Activated T-helper 17 cell treated with anti-CD3 and anti-CD28 coated beads, Interleukin-2, amount 50 U/mL, for 72 hours (primary cell): ENCODE data around the gene ZNF106. TPM values are rescaled to one million over a fixed set of nuclear protein-coding genes. Genes with fewer than 3 reads are reported as not detected.

Experiments
- ATAC-seq: fragments of 150-1000 bp; cut with Tn5 transposase; replicated peaks from 2 replicates; pipeline ENCODE4 v1.10.0; 2021; ENCODE audit warnings: mild to moderate bottlenecking, moderate library complexity
- H3K27ac Mint-ChIP-seq: one replicate; pipeline ENCODE4 v1.8.0; 2022; ENCODE audit warnings: mixed read lengths
- H3K27me3 Mint-ChIP-seq: one replicate; pipeline ENCODE4 v1.8.0; 2022; ENCODE audit warnings: mixed read lengths
- H3K36me3 Mint-ChIP-seq: one replicate; pipeline ENCODE4 v1.8.0; 2022; ENCODE audit warnings: low read depth, mild to moderate bottlenecking, mixed read lengths
- H3K4me1 Mint-ChIP-seq: one replicate; pipeline ENCODE4 v1.8.0; 2022; ENCODE audit warnings: mixed read lengths
- H3K4me3 Mint-ChIP-seq: one replicate; pipeline ENCODE4 v1.8.0; 2022; ENCODE audit warnings: mild to moderate bottlenecking, mixed read lengths
- H3K9me3 Mint-ChIP-seq: one replicate; pipeline ENCODE4 v1.8.0; 2022; ENCODE audit warnings: mixed read lengths
- total RNA-seq, 2 donors: library from RNA; stranded (reverse); gene quantifications; one replicate each; pipeline ENCODE4 v1.2.3, GENCODE V29; 2022

ZNF106 gene
- 10 to 100 TPM; 55.1 to 58.1 TPM for total RNA-seq

DNA sequence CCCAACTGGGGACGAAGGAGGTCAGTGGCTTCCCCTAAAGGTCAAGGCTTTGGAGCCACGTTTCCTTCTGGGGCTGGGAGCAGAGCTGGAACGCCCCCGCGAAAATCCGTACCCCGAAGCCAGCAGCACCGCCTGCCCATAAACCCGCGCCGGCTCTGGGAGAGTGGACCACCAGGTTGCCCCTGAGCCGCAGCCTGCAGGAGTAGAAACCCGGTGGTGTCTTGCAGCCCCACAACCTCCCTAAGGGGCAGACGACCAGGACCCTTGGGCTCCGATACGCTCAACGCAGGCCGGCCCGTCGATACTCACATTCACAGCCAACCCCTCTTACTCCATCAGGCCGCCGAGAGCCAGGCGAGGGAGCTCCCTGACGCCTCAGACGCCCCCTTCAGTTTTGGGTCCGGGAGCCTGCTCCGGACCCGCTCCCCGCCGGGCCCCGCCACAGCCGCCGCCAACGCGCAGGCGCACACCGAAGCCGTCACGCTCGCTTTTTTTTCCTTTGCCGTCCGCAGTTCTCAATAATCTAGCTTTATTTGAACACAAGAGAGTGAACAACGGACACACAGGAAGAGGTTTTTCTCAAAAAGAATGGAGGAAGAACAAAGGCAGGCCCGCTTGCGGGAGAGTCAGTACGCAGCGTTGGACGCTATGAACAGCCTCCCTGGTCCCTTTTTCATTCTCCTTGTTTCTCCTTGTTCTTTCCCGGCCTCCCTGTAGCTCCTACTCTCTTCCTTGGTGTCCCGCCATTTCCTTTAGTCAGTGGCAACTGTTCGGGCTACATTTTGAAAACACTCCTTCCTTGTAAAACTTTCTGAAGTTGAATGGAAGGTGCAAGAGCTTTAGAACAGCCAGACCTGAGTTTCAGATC, at the start of gene ZNF106:
TSS of gene ZNF106 (minus strand) at position 471 of the 868 bp plus-strand sequence. CDS start 18,852 bp downstream, outside the sequence.
- Mint-ChIP-seq H3K9me3 (no peaks in the 10 kb centered on the region), H3K4me3 (peak within 1 kb of the TSS; percentile 100), H3K36me3 (peaks cover 35% of the 10 kb centered on the region), H3K27ac (peak within 1 kb of the TSS; percentile 99), H3K27me3 (no peaks in the 10 kb centered on the region), H3K4me1 (peaks cover 33% of the 10 kb centered on the region)
- ATAC-seq: peak; percentile 61

DNA sequence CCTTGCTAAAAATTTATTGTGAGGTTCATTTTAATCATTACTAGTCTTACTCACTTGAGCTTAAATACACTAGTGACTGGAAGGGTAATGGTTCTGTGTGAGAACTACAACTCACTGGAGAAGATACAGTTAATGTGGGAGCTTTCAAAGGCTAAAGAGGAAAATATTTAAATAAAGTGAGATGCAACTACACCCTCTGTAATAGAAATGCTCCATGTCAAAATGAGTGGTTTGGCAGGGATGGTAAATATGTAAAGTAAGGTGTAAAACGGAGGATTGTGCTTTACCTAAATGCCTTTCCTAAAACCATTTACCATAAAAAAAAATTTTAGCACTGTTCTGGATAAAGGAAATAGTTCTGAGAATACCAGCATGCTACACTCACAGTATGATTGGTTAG, 42.3 kb upstream of the ZNF106 start:
- no peaks in the 10 kb centered on the region for H3K9me3 Mint-ChIP-seq
- no peak for ATAC-seq
- H3K27me3 Mint-ChIP-seq: no peaks in the 10 kb centered on the region
- H3K4me1 Mint-ChIP-seq: no peaks in the 10 kb centered on the region
- H3K27ac Mint-ChIP-seq: no peak overlapping the region
- H3K36me3 Mint-ChIP-seq: peaks cover 77% of the 10 kb centered on the region
- H3K4me3 Mint-ChIP-seq: no peak overlapping the region

DNA sequence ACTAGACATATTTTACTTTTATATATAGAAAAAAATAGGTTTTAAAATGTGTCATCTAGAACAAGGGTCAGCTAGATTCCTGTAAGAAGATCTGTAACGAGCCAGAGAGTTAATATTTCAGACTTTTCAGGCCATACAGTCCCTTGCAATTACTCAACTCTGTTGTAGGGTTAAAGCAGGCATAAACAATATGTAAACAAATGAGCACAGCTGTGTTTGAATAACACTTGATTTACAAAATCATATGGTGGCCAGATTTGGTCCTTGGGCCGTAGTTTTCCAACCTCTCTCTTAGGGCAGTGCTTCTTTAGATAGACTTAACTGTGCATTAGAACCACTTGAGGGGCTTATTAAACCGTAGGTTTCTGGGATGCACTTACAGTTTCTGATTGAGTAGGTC, 38.0 kb upstream of the ZNF106 start:
- no peaks in the 10 kb centered on the region for H3K9me3 Mint-ChIP-seq
- peaks cover 77% of the 10 kb centered on the region for H3K36me3 Mint-ChIP-seq
- no peaks in the 10 kb centered on the region for H3K27me3 Mint-ChIP-seq
- no peak overlapping the region for H3K4me3 Mint-ChIP-seq
- no peak for ATAC-seq
- no peak overlapping the region for H3K27ac Mint-ChIP-seq
- H3K4me1 Mint-ChIP-seq: no peaks in the 10 kb centered on the region

DNA sequence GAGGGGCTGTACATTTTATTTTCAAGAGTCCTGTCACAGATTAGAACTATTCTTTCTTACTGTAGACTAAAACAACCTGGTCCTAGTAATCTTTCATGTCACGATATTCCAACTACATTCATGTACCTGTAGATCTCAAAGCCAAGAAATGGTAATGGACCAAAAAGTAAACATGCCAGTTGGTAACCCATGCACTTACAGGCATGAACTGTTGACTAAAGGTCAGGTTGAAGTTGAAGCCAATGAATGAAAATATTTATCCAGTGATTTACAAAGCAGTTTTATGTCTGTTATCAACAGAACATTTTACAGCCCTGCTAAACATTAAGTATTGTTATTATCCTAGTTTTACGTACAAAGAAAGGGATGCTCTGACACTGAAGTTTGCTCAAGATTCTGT, 32.4 kb upstream of the ZNF106 start:
- ATAC-seq: no peak
- no peaks in the 10 kb centered on the region for H3K4me1 Mint-ChIP-seq
- H3K9me3 Mint-ChIP-seq: no peaks in the 10 kb centered on the region
- no peaks in the 10 kb centered on the region for H3K27me3 Mint-ChIP-seq
- H3K27ac Mint-ChIP-seq: no peak overlapping the region
- peaks cover 86% of the 10 kb centered on the region for H3K36me3 Mint-ChIP-seq
- H3K4me3 Mint-ChIP-seq: no peak overlapping the region

DNA sequence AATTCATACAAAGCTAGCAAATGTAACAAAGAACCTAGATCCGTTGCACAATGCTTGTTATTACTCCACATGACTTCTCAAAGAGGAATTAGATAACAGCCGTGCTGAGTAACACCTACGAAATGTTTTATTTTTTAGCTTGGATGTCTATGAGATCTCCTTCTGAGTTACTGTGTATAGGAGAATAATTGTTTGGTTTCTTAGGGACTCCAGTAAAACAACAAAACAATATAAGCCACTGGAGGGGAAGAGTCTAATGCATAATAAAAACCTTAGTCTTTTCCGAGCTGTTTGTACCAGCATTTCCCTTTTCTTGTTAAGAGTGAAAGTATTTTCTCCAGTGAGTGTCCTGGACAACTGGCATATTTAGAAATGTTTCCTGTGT, 20.1 kb upstream of the ZNF106 start:
- no peak for ATAC-seq
- no peak overlapping the region for H3K4me3 Mint-ChIP-seq
- H3K27ac Mint-ChIP-seq: peak overlapping the region; percentile 20
- H3K27me3 Mint-ChIP-seq: no peaks in the 10 kb centered on the region
- H3K4me1 Mint-ChIP-seq: no peaks in the 10 kb centered on the region
- H3K36me3 Mint-ChIP-seq: peaks cover 74% of the 10 kb centered on the region
- H3K9me3 Mint-ChIP-seq: no peaks in the 10 kb centered on the region

DNA sequence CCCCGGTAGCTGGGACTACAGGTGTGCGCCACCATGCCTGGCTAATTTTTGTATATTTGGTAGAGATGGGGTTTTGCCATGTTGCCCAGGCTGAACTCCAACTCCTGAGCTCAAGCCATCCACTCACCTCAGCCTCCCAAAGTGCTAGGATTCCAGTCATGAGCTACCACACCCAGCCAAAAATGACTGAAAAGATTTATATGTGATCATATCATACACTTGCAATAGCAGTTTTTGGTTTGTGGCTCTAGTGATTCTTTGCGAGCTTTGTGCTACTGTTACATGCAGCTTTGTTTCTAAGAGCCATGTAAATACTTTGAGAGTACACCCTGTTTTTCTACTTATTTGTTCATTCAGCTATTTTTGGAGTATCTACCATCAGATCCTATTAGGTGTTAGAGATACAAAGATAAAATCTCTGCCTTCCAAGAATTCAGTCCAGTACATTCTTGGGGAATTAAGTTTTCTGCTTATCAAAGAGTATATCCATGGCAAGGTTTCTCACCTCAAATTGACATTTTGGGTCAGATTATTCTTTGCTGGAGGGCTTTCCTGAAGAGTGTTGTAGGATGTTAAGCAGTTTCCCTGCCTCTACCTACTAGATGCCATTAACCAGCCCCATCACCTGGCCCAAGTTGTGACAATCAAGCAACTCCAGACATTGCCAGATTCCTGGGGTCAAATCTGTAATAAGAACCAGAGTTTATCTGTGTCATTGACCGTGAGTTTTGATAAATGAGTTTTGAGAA, 19.5 kb upstream of the ZNF106 start:
- Mint-ChIP-seq H3K4me3 (no peak overlapping the region), H3K27ac (no peak overlapping the region), H3K4me1 (no peaks in the 10 kb centered on the region), H3K27me3 (no peaks in the 10 kb centered on the region), H3K36me3 (peaks cover 70% of the 10 kb centered on the region), H3K9me3 (no peaks in the 10 kb centered on the region)
- ATAC-seq: no peak

DNA sequence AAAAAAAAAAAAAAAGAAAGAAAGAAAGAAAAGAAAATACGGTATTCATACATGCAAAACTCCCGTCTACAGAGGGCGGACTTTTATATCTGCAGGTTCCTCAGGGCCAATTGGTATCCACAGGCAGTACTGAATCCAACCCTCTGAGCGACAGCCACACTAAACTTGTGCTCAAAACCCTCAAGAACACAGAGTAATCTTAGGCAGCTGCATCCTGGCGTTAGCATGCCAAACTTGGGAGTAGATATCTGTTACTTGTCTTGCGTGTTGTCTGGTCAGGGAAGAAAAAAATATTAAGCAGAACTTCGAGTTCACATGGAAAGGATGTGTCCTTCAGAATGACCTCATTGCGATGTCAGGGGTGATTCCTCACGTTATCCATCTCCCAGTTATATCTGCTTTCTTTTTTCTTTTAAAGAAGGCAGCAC, 17.3 kb upstream of the ZNF106 start:
- H3K36me3 Mint-ChIP-seq: peaks cover 52% of the 10 kb centered on the region
- no peaks in the 10 kb centered on the region for H3K27me3 Mint-ChIP-seq
- no peak for ATAC-seq
- H3K27ac Mint-ChIP-seq: no peak overlapping the region
- no peaks in the 10 kb centered on the region for H3K9me3 Mint-ChIP-seq
- H3K4me3 Mint-ChIP-seq: no peak overlapping the region
- H3K4me1 Mint-ChIP-seq: no peaks in the 10 kb centered on the region

DNA sequence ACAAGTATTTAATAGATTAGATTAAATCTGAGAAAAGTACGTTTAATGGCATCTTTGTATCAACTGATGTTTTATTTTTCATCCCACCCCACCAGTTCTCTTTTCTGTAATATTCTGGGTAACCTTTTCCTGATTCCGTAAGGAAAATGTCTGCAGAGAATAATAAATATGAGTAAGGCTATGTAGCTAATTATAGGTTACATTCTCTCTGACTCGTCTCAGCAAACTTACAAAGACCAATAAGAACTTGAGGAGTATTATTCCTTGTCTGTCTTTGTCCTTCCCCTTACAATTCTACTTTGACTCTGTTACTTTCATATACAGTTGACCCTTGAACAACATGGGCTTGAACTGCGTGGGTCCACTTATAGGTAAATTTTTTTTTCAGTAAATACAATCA, 16.6 kb upstream of the ZNF106 start:
- Mint-ChIP-seq H3K4me3 (no peak overlapping the region), H3K27ac (no peak overlapping the region), H3K4me1 (no peaks in the 10 kb centered on the region), H3K36me3 (peaks cover 44% of the 10 kb centered on the region), H3K9me3 (no peaks in the 10 kb centered on the region), H3K27me3 (no peaks in the 10 kb centered on the region)
- ATAC-seq: no peak

DNA sequence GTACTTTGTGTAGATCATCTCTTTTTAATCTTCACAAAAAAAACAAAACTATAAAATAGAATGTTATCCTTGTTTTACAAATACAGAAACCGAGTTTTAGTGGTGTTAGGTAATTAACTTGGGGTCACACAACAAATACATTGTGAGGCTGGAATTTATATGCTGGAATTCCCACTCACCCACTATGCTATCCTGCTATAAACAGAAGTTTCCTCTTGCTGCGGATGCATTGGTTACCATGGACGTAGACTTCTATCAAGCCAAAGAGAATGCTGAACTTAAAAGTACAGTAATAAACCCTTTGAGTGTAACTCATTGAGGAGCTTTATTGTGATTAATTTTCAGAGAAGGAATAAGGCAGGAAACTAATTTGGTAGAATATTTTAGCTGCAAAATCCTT, 13.7 kb upstream of the ZNF106 start:
- Mint-ChIP-seq H3K4me1 (no peaks in the 10 kb centered on the region), H3K27me3 (no peaks in the 10 kb centered on the region), H3K36me3 (peaks cover 24% of the 10 kb centered on the region), H3K4me3 (no peak overlapping the region), H3K27ac (no peak overlapping the region), H3K9me3 (no peaks in the 10 kb centered on the region)
- ATAC-seq: no peak

DNA sequence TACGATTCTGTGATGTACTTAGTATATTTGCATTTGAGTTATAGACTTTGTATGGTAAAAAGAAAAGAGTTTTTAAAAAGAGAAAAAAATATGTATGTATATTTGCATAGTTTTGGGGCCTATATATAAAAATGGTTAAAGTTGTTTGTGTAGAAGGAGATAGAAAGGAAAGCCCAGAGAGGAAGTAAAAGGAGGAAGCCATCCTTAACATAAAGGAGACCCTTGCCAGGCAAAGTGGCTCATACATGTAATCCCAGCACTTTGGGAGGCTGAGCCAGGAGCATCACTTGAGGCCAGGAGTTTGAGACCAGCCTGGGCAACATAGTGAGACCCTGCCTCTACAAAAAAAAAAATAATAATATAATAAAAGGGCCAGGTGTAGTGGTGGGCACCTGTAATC, 12.9 kb upstream of the ZNF106 start:
- H3K27ac Mint-ChIP-seq: no peak overlapping the region
- peaks cover 24% of the 10 kb centered on the region for H3K36me3 Mint-ChIP-seq
- H3K27me3 Mint-ChIP-seq: no peaks in the 10 kb centered on the region
- ATAC-seq: no peak
- no peaks in the 10 kb centered on the region for H3K9me3 Mint-ChIP-seq
- H3K4me3 Mint-ChIP-seq: no peak overlapping the region
- H3K4me1 Mint-ChIP-seq: no peaks in the 10 kb centered on the region

DNA sequence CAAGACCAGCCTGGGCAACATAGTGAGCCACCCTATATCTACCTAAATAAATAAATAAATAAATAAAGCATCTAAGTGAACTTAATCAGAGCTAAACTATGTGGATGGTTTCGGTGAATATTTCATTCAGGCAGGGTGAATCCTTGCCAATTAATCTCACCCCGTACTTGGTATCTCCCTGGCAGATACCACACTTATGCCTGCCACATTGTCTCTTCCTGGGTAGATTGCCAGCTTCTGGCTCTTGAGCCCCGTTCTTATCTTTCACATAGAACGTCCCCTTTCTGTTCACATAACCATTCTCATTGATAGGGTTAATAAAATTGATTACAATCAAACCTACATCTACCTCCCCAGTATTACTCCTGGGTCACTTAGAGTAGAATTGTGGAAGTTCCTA, 11.5 kb upstream of the ZNF106 start:
- no peak for ATAC-seq
- Mint-ChIP-seq H3K36me3 (peaks cover 11% of the 10 kb centered on the region), H3K4me1 (peaks cover 6% of the 10 kb centered on the region), H3K4me3 (no peak overlapping the region), H3K9me3 (no peaks in the 10 kb centered on the region), H3K27me3 (no peaks in the 10 kb centered on the region), H3K27ac (no peak overlapping the region)

DNA sequence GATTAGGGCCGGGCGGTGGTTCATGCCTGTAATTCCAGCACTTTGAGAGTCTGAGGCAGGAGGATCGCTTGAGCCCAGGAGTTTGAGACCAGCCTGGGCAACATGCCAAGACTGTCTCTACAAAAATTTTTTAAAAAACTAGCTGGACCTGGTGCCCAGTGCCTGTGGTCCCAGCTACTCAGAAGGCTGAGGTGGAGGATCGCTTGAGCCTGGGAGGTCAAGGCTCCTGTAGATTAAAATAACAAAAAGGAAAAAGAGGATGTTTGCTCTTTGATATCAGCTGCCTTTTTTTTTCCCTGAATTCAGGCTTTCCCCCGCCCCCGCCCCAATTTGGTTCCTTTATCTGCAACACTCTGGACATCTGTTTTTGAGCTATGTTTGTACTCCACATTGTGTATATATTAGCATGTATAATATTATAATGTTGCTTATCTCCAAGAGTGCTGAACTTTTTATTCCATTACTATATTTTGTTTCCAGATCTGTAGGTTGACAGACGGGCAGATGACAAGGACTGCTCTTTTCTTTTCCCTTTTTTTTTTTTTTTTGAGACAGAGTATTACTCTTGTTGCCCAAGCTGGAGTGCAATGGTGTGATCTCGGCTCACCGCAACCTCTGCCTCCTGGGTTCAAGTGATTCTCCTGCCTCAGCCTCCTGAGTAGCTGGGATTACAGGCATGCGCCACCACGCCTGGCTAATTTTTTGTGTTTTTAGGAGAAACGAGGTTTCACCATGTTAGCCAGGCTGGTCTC, 9.1 kb upstream of the ZNF106 start:
- Mint-ChIP-seq H3K4me3 (no peak overlapping the region), H3K27me3 (no peaks in the 10 kb centered on the region), H3K4me1 (peaks cover 24% of the 10 kb centered on the region), H3K27ac (peak overlapping the region; percentile 56), H3K36me3 (peaks cover 7% of the 10 kb centered on the region), H3K9me3 (no peaks in the 10 kb centered on the region)
- ATAC-seq: no peak

DNA sequence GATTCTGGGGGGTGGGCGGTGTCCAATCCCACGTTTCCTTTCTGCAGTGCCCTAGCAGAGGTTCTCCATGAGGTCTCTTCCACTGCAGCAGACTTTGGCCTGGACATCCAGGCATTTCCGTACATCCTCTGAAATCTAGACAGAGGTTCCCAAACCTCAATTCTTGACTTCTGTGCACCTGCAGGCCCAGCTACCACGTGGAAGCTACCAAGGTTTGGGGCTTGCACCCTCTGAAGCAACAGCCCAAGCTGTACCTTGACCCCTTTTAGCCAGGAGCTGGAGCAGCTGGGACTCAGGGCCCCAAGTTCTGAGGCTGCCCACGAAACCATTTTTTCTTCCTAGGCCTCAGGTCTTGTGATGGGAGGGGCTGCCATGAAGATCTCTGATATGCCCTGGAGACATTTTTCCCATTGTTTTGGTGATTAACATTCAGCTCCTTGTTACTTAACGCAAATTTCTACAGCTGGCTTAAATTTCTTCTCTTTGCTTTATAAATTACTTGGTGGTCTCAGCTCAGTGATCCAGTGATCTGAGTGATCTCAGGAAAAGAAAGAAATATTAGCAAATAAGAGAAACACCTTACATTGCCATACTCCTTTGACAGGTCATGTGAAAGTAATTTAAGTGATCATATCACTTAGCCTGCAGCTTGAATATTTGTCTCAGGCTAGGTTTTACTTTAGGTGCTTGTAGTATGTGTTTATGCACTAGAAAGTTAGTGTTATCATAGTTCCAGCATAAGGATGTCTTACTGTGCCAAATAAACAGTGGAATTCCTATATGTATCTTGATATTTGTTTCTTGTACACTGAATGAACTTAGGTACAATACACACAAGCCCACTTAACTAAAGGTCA, 7.5 kb upstream of the ZNF106 start:
- ATAC-seq: no peak
- H3K9me3 Mint-ChIP-seq: no peaks in the 10 kb centered on the region
- H3K27ac Mint-ChIP-seq: peak overlapping the region; percentile 71
- peaks cover 7% of the 10 kb centered on the region for H3K36me3 Mint-ChIP-seq
- H3K4me3 Mint-ChIP-seq: peak overlapping the region; percentile 17
- no peaks in the 10 kb centered on the region for H3K27me3 Mint-ChIP-seq
- peaks cover 34% of the 10 kb centered on the region for H3K4me1 Mint-ChIP-seq
